A549 treated with DMSO at 1 μM for 4 hours (cell line): ENCODE data around the gene MAN1B1. TPM values are rescaled to one million over a fixed set of nuclear protein-coding genes. Genes with fewer than 3 reads are reported as not detected.

Experiments
- total RNA-seq: library from RNA; stranded (reverse); fragments of 200-300 nt; extraction: Qiagen RNA extraction; gene quantifications from 5 replicates; pipeline ENCODE4 v1.2.3, GENCODE V29; 2022; ENCODE audit warnings: low read depth

Gene MAN1B1
- total RNA-seq, result 44.5 to 52.7 TPM (median 47.9 TPM) in 5 replicates

DNA sequence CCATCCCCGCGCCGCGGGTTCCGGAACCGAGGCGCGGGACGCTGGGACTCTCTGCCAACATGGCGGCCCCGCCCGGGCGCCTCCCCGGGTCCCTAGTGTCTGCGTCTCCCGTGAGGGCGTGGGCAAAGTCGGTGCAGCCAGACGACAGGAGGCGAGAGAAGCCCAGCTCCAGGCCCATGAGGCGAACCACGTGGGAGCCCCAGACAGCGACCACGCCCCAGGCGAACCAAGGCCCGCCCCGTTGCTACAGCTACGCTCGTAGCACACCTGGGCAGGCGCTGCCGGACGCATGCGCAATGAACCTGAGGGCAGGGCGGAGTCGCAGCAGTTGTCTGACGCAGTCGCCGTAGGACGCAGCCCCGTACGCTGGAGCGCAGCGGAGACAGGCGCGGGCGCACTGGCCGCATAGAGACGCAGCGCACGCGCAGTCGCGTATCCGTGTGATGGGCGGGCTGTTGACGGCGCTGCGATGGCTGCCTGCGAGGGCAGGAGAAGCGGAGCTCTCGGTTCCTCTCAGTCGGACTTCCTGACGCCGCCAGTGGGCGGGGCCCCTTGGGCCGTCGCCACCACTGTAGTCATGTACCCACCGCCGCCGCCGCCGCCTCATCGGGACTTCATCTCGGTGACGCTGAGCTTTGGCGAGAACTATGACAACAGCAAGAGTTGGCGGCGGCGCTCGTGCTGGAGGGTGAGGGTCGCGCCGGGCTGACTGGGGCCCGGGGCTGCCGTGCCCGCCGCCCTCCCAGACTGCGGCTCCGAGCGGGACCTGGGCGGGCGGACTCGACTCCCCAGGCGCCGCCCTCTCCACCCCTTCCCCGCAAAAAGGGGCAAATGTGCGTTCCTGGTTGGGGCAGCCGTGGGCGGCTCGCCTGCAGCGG lies at the start of gene MAN1B1:
MAN1B1 (plus strand) TSS at position 455 of the 878 bp plus-strand sequence; CDS start at position 470, 15 bp downstream.

DNA sequence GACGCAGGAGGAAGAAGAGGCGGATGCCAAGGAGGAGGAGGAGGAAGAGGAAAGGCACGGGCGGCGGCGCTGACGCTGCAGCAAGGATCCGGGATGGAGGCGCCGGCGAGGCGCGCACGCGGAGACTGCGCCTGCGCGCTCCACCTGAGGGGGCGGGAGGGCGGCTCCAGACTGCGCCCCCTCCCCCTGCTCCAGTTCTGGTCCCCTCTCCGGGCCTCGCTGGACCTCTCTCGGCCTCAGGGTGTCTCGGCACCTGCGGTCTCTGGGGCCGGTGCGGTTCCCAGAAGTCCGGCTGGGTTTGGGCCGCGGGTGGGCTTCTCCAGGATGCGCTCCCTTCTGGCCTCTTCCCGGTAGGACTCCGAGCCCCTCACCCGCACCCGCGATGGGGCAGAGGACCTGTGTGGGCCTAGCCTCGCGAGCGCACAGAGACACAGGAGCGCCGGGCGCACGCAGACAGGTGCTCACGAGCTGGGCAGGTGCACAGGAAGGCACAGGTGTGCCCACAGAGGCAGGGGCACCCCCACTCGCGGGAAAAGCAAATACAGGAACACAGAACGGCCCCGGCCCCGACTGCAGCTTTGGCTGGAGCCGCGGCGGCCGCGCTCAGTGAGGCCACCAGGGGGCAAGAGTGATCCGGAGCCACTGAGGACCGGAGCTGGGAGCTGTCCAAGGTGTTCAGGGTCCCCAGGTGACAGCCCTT lies 40.5 kb upstream of the MAN1B1 start, which contains the start of gene NPDC1:
NPDC1 (minus strand) TSS at position 90 of the 700 bp plus-strand sequence. CDS start 188 bp downstream, outside the sequence.

GRCh38 chr9:137053944-137054931 lies 32.5 kb upstream of the MAN1B1 start, which contains the start of gene ENTPD2:
Gene ENTPD2 (minus strand): TSS chr9:137054061. CDS start chr9:137053997, 64 bp downstream.

GRCh38 chr9:137070201-137070905 lies 16.4 kb upstream of the MAN1B1 start, which contains the start of gene SAPCD2:
Gene SAPCD2 (minus strand): TSS chr9:137070557. CDS start chr9:137070460, 97 bp downstream.

GRCh38 chr9:137077010-137077747 lies 9.6 kb upstream of the MAN1B1 start, which contains the start of gene UAP1L1:
Gene UAP1L1 (plus strand): TSS chr9:137077517. CDS start chr9:137077533, 16 bp downstream.

DNA sequence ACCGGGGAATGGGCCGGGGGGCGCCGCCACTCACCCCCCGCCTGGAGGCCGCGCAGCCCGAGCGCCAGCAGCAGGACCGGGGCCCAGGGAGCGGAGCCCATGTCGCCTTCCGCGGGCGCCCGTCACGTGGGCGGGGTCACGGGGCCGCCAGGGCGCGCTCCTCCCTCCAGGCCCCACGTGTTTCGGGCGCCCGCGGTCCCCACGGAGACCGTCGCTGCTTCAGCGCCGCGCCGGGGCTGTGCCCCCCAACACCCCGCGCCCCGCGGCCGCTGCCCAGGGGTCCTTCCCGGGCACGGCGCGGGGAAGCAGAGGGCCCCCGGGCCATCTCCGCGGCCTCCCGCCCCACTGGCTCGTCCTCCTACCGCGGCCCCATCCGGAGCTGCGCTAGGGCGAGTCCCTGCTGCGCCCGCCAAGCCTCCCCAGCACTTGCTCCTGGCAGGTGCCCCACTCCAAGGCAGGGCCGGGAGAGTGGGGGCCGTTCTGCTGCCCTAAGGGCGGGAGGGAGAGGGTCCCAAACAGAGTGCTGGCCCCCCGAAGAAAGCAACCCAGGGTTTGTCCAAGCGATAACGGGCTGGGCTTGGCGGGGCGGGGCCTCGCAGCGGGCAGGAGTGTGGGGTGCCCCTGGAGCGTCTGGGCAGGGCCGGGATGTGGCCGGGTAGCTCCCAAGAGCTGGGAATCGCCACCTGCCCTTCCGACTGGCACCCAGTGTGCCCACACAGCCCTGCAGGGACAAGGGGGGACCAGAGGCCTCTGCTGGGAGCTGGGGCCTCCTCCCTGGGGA lies 28.0 kb downstream of the MAN1B1 start, which contains the start of gene DPP7:
DPP7 (minus strand) TSS at position 121 of the 781 bp plus-strand sequence; CDS start at position 101, 20 bp downstream.

GRCh38 chr9:137138722-137139467 lies 52.1 kb downstream of the MAN1B1 start, which contains the start of gene GRIN1:
Gene GRIN1 (plus strand): TSS chr9:137139154. CDS start chr9:137139487, 333 bp downstream.

Other genes with a start within 250 kb of the MAN1B1 start
- gene AJM1, start 244.5 kb upstream of the MAN1B1 start, total RNA-seq, result 3.2 to 4.8 TPM (median 3.8 TPM) in 5 replicates
- 270 to 314 TPM (median 281 TPM) in 5 replicates for gene PHPT1, start 237.6 kb upstream of the MAN1B1 start, total RNA-seq
- 1.8 to 5.4 TPM (median 4.1 TPM) in 5 replicates for gene MAMDC4, start 234.6 kb upstream of the MAN1B1 start, total RNA-seq
- 440 to 480 TPM (median 443 TPM) in 5 replicates for gene EDF1, start 220.7 kb upstream of the MAN1B1 start, total RNA-seq
- gene TRAF2, start 200.5 kb upstream of the MAN1B1 start, total RNA-seq, result 42.4 to 76.5 TPM (median 63.8 TPM) in 5 replicates
- 67.1 to 97.1 TPM (median 91.2 TPM) in 5 replicates for gene FBXW5, start 142.2 kb upstream of the MAN1B1 start, total RNA-seq
- gene C8G, start 141.7 kb upstream of the MAN1B1 start, total RNA-seq, result 0.71 to 1.5 TPM (median 1.1 TPM) in 5 replicates
- gene LCN12, start 134.7 kb upstream of the MAN1B1 start, total RNA-seq, result 0.95 to 1.9 TPM (median 1.4 TPM) in 5 replicates
- gene PTGDS, start 109.5 kb upstream of the MAN1B1 start, total RNA-seq, result 0.28 to 0.37 TPM (median 0.33 TPM) in 3 of 5 replicates, not detected in the others
- 0.02 to 0.10 TPM (median 0.05 TPM) in 3 of 5 replicates, not detected in the others for gene LCNL1, start 104.0 kb upstream of the MAN1B1 start, total RNA-seq
- 44.8 to 86.6 TPM (median 72.0 TPM) in 5 replicates for gene PAXX, start 94.6 kb upstream of the MAN1B1 start, total RNA-seq
- gene CLIC3, start 90.4 kb upstream of the MAN1B1 start, total RNA-seq, result 2.2 to 2.7 TPM (median 2.6 TPM) in 5 replicates
- 19.3 to 29.0 TPM (median 25.8 TPM) in 5 replicates for gene ABCA2, start 58.7 kb upstream of the MAN1B1 start, total RNA-seq
- 0.12 TPM in 1 of 5 replicates, not detected in the others for gene FUT7, start 54.9 kb upstream of the MAN1B1 start, total RNA-seq
- gene NPDC1, start 40.8 kb upstream of the MAN1B1 start, total RNA-seq, result 43.4 to 83.2 TPM (median 74.9 TPM) in 5 replicates
- gene ENTPD2, start 32.9 kb upstream of the MAN1B1 start, total RNA-seq, result 0.67 to 0.95 TPM (median 0.82 TPM) in 5 replicates
- 15.1 to 29.3 TPM (median 23.8 TPM) in 5 replicates for gene SAPCD2, start 16.4 kb upstream of the MAN1B1 start, total RNA-seq
- gene UAP1L1, start 9.5 kb upstream of the MAN1B1 start, total RNA-seq, result 10.5 to 16.3 TPM (median 11.5 TPM) in 5 replicates
- 73.1 to 121 TPM (median 107 TPM) in 5 replicates for gene DPP7, start 27.7 kb downstream of the MAN1B1 start, total RNA-seq
- 0.10 to 0.62 TPM (median 0.57 TPM) in 5 replicates for gene GRIN1, start 52.2 kb downstream of the MAN1B1 start, total RNA-seq
- 0.26 to 1.5 TPM (median 1.0 TPM) in 5 replicates for gene LRRC26, start 83.1 kb downstream of the MAN1B1 start, total RNA-seq
- not detected in 5 replicates for gene TMEM210, start 85.1 kb downstream of the MAN1B1 start, total RNA-seq
- gene ANAPC2, start 101.6 kb downstream of the MAN1B1 start, total RNA-seq, result 24.3 to 40.2 TPM (median 35.5 TPM) in 5 replicates
- 108 to 146 TPM (median 135 TPM) in 5 replicates for gene SSNA1, start 101.7 kb downstream of the MAN1B1 start, total RNA-seq
- 6.0 to 10.7 TPM (median 9.6 TPM) in 5 replicates for gene TPRN, start 113.8 kb downstream of the MAN1B1 start, total RNA-seq
- gene TMEM203, start 118.7 kb downstream of the MAN1B1 start, total RNA-seq, result 32.6 to 45.1 TPM (median 44.4 TPM) in 5 replicates
- gene NDOR1, start 118.7 kb downstream of the MAN1B1 start, total RNA-seq, result 12.5 to 19.9 TPM (median 19.0 TPM) in 5 replicates
- gene RNF208, start 135.3 kb downstream of the MAN1B1 start, total RNA-seq, result 1.2 to 2.7 TPM (median 1.8 TPM) in 5 replicates
- gene CYSRT1, start 138.2 kb downstream of the MAN1B1 start, total RNA-seq, result 3.2 to 4.2 TPM (median 3.6 TPM) in 5 replicates
- 0.08 to 0.16 TPM (median 0.14 TPM) in 5 replicates for gene RNF224, start 140.5 kb downstream of the MAN1B1 start, total RNA-seq
- gene SLC34A3, start 143.9 kb downstream of the MAN1B1 start, total RNA-seq, result 0.07 to 0.14 TPM (median 0.11 TPM) in 4 of 5 replicates, not detected in the other
- 639 to 790 TPM (median 684 TPM) in 5 replicates for gene TUBB4B, start 154.3 kb downstream of the MAN1B1 start, total RNA-seq
- not detected in 5 replicates for gene STPG3, start 164.3 kb downstream of the MAN1B1 start, total RNA-seq
- gene NELFB, start 168.3 kb downstream of the MAN1B1 start, total RNA-seq, result 44.5 to 62.3 TPM (median 53.7 TPM) in 5 replicates
- gene TOR4A, start 190.7 kb downstream of the MAN1B1 start, total RNA-seq, result 18.6 to 28.5 TPM (median 28.1 TPM) in 5 replicates
- gene NRARP, start 215.3 kb downstream of the MAN1B1 start, total RNA-seq, result 3.5 to 5.6 TPM (median 5.4 TPM) in 5 replicates